HepG2 (cell line): Measurements from ENCODE around the gene MINDY2.

ENCODE experiments used
- GABPB1 ChIP-seq: IDR thresholded peaks from 2 replicates; pipeline ENCODE4 v1.6.1; 2016; ENCODE audit warnings: mild to moderate bottlenecking, missing genetic modification reagents, moderate library complexity, missing compliant biosample characterization
- SMC3 ChIP-seq: IDR thresholded peaks from 2 replicates; pipeline ENCODE4 v1.6.1; 2011; ENCODE audit warnings: low read length, improper control_type of control experiment
- ZNF280D ChIP-seq: sonication (generic); formaldehyde crosslinking; IDR thresholded peaks from 2 replicates; pipeline ENCODE4 v1.5.1; 2020; ENCODE audit warnings: mild to moderate bottlenecking, missing genetic modification reagents

- no peak for TF ChIP-seq SMC3
- no peak for TF ChIP-seq ZNF280D
- TF ChIP-seq GABPB1 (CRISPR knock-in tag), result no peak
Measured at GRCh38 chr15:58854593-58854992, 83.5 kb downstream of the MINDY2 start.
